GM06990 (cell line): ENCODE results near the gene TJAP1.
"Not testable (repeated sequence)": the region's sequence is repeated elsewhere in the genome, so short reads cannot be mapped to it uniquely, and the experiment has no call there.

Experiments used
- DNase-seq: peaks from one replicate; pipeline ENCODE4 v3.0.0-alpha.2; 2011; ENCODE audit not compliant: insufficient read length; ENCODE audit errors: extremely low read depth
- H3K27me3 ChIP-seq: replicated peaks from 2 replicates; pipeline ENCODE4 v1.6.0; 2011; ENCODE audit warnings: low read length; ENCODE audit not compliant: control insufficient read depth, insufficient read depth
- H3K36me3 ChIP-seq: 2 replicates; pipeline ENCODE4 v1.5.1; 2011; ENCODE audit warnings: low read length; ENCODE audit not compliant: control insufficient read depth, insufficient read depth
- H3K4me3 ChIP-seq: replicated peaks from 2 replicates; pipeline ENCODE4 v1.5.1; 2011; ENCODE audit warnings: low read depth, mild to moderate bottlenecking, control low read depth, low read length
- CTCF ChIP-seq: IDR thresholded peaks from 2 replicates; pipeline ENCODE4 v1.5.1; 2011; ENCODE audit warnings: low read length, control low read depth, mild to moderate bottlenecking, inconsistent platforms; ENCODE audit not compliant: insufficient read depth, poor library complexity, severe bottlenecking

Gene TJAP1

GRCh38 chr6:43461936-43462335 is 15.4 kb upstream of the TJAP1 start:
- TF ChIP-seq CTCF = no peak
- H3K36me3 ChIP-seq = no peaks in the 10 kb centered on the region

GRCh38 chr6:43464337-43464736 is 13.0 kb upstream of the TJAP1 start:
- DNase-seq = no peak
- no peak for TF ChIP-seq CTCF
- no peaks in the 10 kb centered on the region for H3K27me3 ChIP-seq
- H3K4me3 ChIP-seq = no peak overlapping the region
- H3K36me3 ChIP-seq = no peaks in the 10 kb centered on the region

More at GRCh38 chr6:43461936-43462335, 15.4 kb upstream of the TJAP1 start:
- Histone ChIP-seq H3K27me3 (no peaks in the 10 kb centered on the region), H3K4me3 (no peak overlapping the region)
- no peak for DNase-seq

- H3K36me3 ChIP-seq = no peaks in the 10 kb centered on the region
- H3K4me3 ChIP-seq = no peak overlapping the region
- no peak for TF ChIP-seq CTCF
- H3K27me3 ChIP-seq = no peaks in the 10 kb centered on the region
- no peak for DNase-seq
Observed at GRCh38 chr6:43465948-43466347, 11.4 kb upstream of the TJAP1 start.

GRCh38 chr6:43467265-43467664 is 10.1 kb upstream of the TJAP1 start:
- not testable (repeated sequence) for H3K36me3 ChIP-seq, H3K4me3 ChIP-seq, DNase-seq, H3K27me3 ChIP-seq

GRCh38 chr6:43467752-43468151 is 9.6 kb upstream of the TJAP1 start:
- H3K27me3 ChIP-seq = no peaks in the 10 kb centered on the region
- no peaks in the 10 kb centered on the region for H3K36me3 ChIP-seq
- TF ChIP-seq CTCF = no peak
- no peak overlapping the region for H3K4me3 ChIP-seq
- DNase-seq = no peak

- no peaks in the 10 kb centered on the region for H3K36me3 ChIP-seq
- H3K27me3 ChIP-seq = no peaks in the 10 kb centered on the region
- no peak for DNase-seq
- no peak overlapping the region for H3K4me3 ChIP-seq
- TF ChIP-seq CTCF = no peak
Observed at GRCh38 chr6:43468240-43468639, 9.1 kb upstream of the TJAP1 start.
